ENCODE data around the gene HCN1.

DNA sequence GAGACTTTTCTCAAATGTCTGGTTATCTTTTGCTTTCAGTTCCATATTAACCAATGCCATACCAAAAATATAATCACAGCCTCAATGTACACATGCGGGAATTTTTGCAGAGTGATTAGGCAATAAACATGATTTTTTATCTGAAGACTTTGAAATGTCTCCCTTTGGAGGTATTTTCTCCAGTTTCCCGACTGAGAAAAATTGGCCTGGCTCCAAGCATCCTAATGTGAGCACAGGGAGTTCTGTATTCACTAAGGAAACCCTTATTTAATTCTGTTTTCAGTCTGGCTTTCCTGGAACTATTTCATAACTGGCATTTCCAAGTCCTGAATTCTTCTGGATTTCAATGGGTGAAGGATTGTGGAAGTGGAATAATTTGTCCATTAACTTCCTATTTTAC is 8.5 kb downstream of the HCN1 start:
- TF ChIP-seq, protein P1, sequence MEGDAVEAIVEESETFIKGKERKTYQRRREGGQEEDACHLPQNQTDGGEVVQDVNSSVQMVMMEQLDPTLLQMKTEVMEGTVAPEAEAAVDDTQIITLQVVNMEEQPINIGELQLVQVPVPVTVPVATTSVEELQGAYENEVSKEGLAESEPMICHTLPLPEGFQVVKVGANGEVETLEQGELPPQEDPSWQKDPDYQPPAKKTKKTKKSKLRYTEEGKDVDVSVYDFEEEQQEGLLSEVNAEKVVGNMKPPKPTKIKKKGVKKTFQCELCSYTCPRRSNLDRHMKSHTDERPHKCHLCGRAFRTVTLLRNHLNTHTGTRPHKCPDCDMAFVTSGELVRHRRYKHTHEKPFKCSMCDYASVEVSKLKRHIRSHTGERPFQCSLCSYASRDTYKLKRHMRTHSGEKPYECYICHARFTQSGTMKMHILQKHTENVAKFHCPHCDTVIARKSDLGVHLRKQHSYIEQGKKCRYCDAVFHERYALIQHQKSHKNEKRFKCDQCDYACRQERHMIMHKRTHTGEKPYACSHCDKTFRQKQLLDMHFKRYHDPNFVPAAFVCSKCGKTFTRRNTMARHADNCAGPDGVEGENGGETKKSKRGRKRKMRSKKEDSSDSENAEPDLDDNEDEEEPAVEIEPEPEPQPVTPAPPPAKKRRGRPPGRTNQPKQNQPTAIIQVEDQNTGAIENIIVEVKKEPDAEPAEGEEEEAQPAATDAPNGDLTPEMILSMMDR (IDR thresholded peaks at IDR 0.05; ENCODE audit: insufficient read depth, low read length), result no peak
- no peak for TF ChIP-seq REST (IDR thresholded peaks at IDR 0.05; ENCODE audit: insufficient replicate concordance, low read depth)
- TF ChIP-seq POLR2AphosphoS5 (IDR thresholded peaks at IDR 0.05; ENCODE audit: low read depth), result no peak
- no peak for TF ChIP-seq GABPA (IDR thresholded peaks at IDR 0.05; ENCODE audit: low read depth)
- TF ChIP-seq SPI1 (IDR thresholded peaks at IDR 0.05; ENCODE audit: borderline replicate concordance, low read depth), result no peak

Data from HL-60 (cell line).